Fibroblast of lung (primary cell): ENCODE results near the gene LGALS4. TPM values are rescaled to one million over a fixed set of nuclear protein-coding genes. Genes with fewer than 3 reads are reported as not detected.
"Not testable (repeated sequence)": the region's sequence is repeated elsewhere in the genome, so short reads cannot be mapped to it uniquely, and the experiment has no call there.

ENCODE experiments used
- DNase-seq, 2 donors: peaks; one replicate each; pipeline versions ENCODE4 v3.0.0 to v3.0.0-alpha.2; 2010; ENCODE audit warnings: low read depth in 2 of 2
- H2AFZ ChIP-seq: 2 replicates; pipeline ENCODE4 v1.5.1; 2012; ENCODE audit warnings: low read length, control low read depth, inconsistent platforms
- H3K27ac ChIP-seq: 2 replicates; pipeline ENCODE4 v1.5.1; 2011; ENCODE audit warnings: low read length, control low read depth; ENCODE audit not compliant: insufficient read depth
- H3K27me3 ChIP-seq: 2 replicates; pipeline ENCODE4 v1.5.1; 2011; ENCODE audit warnings: mild to moderate bottlenecking, low read length; ENCODE audit not compliant: control insufficient read depth, insufficient read depth
- H3K36me3 ChIP-seq: 2 replicates; pipeline ENCODE4 v1.5.1; 2011; ENCODE audit warnings: low read length; ENCODE audit not compliant: control insufficient read depth, insufficient read depth
- H3K4me1 ChIP-seq: 2 replicates; pipeline ENCODE4 v1.5.1; 2011; ENCODE audit warnings: low read length; ENCODE audit not compliant: control insufficient read depth, insufficient read depth; ENCODE audit errors: extremely low read depth
- H3K4me2 ChIP-seq: 2 replicates; pipeline ENCODE4 v1.5.1; 2011; ENCODE audit warnings: low read length, control low read depth; ENCODE audit not compliant: insufficient read depth; ENCODE audit errors: extremely low read depth
- H3K4me3 ChIP-seq, 4 experiments: fragments of 200-600 bp in 1 of 4; sonication (generic) in 1 of 4; replicated peaks in 1 of 4; 2 replicates each; pipeline ENCODE4 v1.5.1; 2011 to 2016; ENCODE audit warnings: low read length in 4 of 4, low read depth in 3 of 4, mild to moderate bottlenecking in 3 of 4, control low read depth in 2 of 4, inconsistent platforms in 1 of 4, mixed read lengths in 1 of 4; ENCODE audit not compliant: insufficient read depth in 1 of 4; ENCODE audit errors: control extremely low read depth in 1 of 4
- H3K79me2 ChIP-seq: 2 replicates; pipeline ENCODE4 v1.5.1; 2012; ENCODE audit warnings: mild to moderate bottlenecking, low read length, inconsistent platforms; ENCODE audit not compliant: control insufficient read depth, insufficient read depth
- H3K9ac ChIP-seq: 2 replicates; pipeline ENCODE4 v1.5.1; 2011; ENCODE audit warnings: mild to moderate bottlenecking, low read length, control low read depth; ENCODE audit not compliant: insufficient read depth
- H3K9me3 ChIP-seq: 2 replicates; pipeline ENCODE4 v1.5.1; 2012; ENCODE audit warnings: low read depth, low read length; ENCODE audit not compliant: control insufficient read depth, insufficient read depth
- H4K20me1 ChIP-seq: 2 replicates; pipeline ENCODE4 v1.5.1; 2011; ENCODE audit warnings: low read length; ENCODE audit not compliant: control insufficient read depth, insufficient read depth; ENCODE audit errors: extremely low read depth
- EZH2 ChIP-seq: IDR thresholded peaks from 2 replicates; pipeline ENCODE4 v1.5.1; 2012; ENCODE audit warnings: low read length, control low read depth, mild to moderate bottlenecking; ENCODE audit errors: missing control alignments
- polyA plus RNA-seq, 2 donors: library from polyadenylated mRNA; depleted of rRNA in 1 of 2; stranded (reverse) in 1 of 2; unstranded in 1 of 2; fragments of >200 nt; gene quantifications; 2 replicates each; pipeline ENCODE4 v1.2.1, GENCODE V29; 2011 to 2012; ENCODE audit warnings: missing spikeins in 1 of 2
- total RNA-seq: library from RNA; depleted of rRNA; stranded (reverse); fragments of >200 nt; gene quantifications from 2 replicates; pipeline ENCODE4 v1.2.1, GENCODE V29; 2014
- TF ChIP-seq, protein P1 (sequence below), 2 donors: IDR thresholded peaks in 1 of 2; conservative IDR thresholded peaks in 1 of 2; 1 replicate in 1 of 2; 2 replicates in 1 of 2; pipeline ENCODE4 v1.5.1; 2011 to 2012; ENCODE audit warnings: low read length in 2 of 2, control low read depth in 1 of 2, inconsistent platforms in 1 of 2, low read depth in 1 of 2, mild to moderate bottlenecking in 1 of 2

LGALS4 gene
- total and polyA plus RNA-seq, 2 donors (not counting 1 experiment from before 2014, with no cell fraction given): not detected

DNA sequence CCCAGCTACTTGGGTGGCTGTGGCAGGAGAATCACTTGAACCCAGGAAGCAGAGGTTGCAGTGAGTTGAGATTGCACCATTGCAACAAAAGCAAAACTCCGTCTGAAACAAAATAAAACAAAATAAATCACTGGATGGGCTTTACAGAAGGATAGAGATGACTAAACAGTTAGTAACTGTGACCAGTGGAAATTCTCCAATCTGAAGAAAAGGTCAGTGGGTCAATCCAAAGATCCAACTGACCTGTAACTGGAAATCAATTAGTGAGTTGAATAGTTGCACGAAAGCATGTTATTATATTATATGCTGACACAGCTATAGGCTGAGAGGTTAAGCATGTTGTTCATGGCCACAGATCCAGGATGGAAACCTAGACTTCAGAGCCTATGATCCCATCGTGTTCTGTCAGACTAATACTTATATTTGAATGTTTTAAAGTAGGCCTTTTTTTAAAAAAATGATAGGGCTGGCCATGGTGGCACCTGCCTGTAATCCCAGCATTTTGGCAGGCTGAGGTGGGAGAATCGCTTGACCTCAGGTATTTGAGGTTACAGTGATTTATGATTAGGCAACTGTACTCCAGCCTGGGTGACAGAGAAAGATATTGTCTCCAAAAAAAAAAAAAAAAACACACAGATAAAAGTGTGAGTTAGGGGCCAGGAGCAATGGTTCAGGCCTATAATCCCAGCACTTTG is 17.4 kb upstream of the LGALS4 start:
- Histone ChIP-seq H2AFZ (no peak overlapping the region), H3K27ac (peak overlapping the region; percentile 92), H3K4me3 (no peak overlapping the region), H3K9ac (no peak overlapping the region), H3K36me3 (peaks cover 2% of the 10 kb centered on the region), H3K4me2 (peak overlapping the region; percentile 51), H3K9me3 (no peaks in the 10 kb centered on the region), H3K79me2 (no peaks in the 10 kb centered on the region), H3K4me1 (peaks cover 20% of the 10 kb centered on the region), H4K20me1 (no peaks in the 10 kb centered on the region), H3K27me3 (no peaks in the 10 kb centered on the region)
- TF ChIP-seq, protein P1, sequence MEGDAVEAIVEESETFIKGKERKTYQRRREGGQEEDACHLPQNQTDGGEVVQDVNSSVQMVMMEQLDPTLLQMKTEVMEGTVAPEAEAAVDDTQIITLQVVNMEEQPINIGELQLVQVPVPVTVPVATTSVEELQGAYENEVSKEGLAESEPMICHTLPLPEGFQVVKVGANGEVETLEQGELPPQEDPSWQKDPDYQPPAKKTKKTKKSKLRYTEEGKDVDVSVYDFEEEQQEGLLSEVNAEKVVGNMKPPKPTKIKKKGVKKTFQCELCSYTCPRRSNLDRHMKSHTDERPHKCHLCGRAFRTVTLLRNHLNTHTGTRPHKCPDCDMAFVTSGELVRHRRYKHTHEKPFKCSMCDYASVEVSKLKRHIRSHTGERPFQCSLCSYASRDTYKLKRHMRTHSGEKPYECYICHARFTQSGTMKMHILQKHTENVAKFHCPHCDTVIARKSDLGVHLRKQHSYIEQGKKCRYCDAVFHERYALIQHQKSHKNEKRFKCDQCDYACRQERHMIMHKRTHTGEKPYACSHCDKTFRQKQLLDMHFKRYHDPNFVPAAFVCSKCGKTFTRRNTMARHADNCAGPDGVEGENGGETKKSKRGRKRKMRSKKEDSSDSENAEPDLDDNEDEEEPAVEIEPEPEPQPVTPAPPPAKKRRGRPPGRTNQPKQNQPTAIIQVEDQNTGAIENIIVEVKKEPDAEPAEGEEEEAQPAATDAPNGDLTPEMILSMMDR (conservative IDR thresholded peaks at IDR 0.05 in 1 of 2, IDR thresholded peaks at IDR 0.05 in 1 of 2; ENCODE audit: low read depth in 1 of 2, low read length in 2 of 2): no peak
- no peak for TF ChIP-seq EZH2
- peak; percentile 45 to 73 for DNase-seq

DNA sequence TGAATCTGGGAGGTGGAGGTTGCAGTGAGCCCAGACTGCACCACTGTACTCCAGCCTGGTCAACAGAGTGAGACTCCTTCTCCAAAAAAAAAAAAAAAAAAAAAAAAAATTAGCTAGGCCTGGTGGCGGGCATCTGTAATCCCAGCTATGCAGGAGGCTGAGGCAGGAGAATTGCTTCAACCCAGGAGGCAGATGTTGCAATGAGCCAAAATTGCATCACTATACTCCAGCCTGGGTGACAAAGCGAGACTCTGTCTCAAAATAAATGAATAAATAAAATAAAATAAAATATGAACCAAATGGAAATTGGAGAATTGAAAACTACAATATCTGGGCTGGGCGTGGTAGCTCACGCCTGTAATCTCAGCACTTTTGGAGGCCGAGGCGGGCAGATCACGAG is 16.5 kb upstream of the LGALS4 start:
- H3K4me3 ChIP-seq, H3K27me3 ChIP-seq, H3K36me3 ChIP-seq, H2AFZ ChIP-seq, H3K4me2 ChIP-seq, H4K20me1 ChIP-seq, H3K79me2 ChIP-seq, H3K9ac ChIP-seq, H3K9me3 ChIP-seq: not testable (repeated sequence)
- H3K4me1 ChIP-seq: peaks cover 20% of the 10 kb centered on the region
- DNase-seq: peak in 1 of 2 donors; percentile 49
- peak overlapping the region; percentile 92 for H3K27ac ChIP-seq

DNA sequence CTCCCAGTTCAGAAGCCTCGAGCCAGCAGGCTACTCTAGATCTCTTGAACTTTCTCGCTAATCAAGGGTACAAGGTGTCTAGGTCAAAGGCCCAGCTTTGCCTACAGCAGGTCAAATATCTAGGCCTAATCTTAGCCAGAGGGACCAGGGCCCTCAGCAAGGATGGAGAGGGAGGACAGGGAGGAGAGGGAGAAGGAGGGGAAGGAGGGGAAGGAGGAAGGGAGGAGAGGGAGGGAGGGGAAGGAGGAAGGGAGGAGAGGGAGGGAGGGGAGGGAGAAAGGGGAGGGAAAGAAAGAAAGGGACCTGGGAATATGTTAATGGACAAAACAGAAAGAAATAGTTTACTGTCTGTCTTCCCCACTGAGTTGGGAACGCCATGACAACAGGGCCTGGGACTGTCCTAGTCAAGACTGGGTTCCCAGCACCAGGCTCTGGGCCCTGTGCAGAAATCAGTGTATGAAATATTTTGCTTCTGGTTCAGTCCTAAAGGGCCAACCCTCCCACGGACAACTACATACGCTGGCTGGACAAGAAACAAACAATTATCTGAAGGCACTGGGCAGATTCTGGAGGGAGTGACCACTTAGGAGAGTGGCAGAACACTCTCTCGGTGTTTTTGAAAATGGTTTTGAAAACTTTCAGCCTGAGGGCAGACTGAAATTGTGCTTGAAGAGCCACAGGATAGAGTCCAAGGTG is 14.3 kb upstream of the LGALS4 start:
- Histone ChIP-seq H4K20me1 (no peaks in the 10 kb centered on the region), H3K79me2 (no peaks in the 10 kb centered on the region), H3K27me3 (no peaks in the 10 kb centered on the region), H3K27ac (no peak overlapping the region), H3K4me1 (peaks cover 16% of the 10 kb centered on the region), H3K4me3 (no peak overlapping the region), H2AFZ (no peak overlapping the region), H3K36me3 (no peaks in the 10 kb centered on the region), H3K4me2 (no peak overlapping the region), H3K9me3 (no peaks in the 10 kb centered on the region), H3K9ac (no peak overlapping the region)
- TF ChIP-seq, protein P1 (conservative IDR thresholded peaks at IDR 0.05 in 1 of 2, IDR thresholded peaks at IDR 0.05 in 1 of 2; ENCODE audit: low read depth in 1 of 2, low read length in 2 of 2): no peak
- no peak for TF ChIP-seq EZH2
- DNase-seq: no peak

DNA sequence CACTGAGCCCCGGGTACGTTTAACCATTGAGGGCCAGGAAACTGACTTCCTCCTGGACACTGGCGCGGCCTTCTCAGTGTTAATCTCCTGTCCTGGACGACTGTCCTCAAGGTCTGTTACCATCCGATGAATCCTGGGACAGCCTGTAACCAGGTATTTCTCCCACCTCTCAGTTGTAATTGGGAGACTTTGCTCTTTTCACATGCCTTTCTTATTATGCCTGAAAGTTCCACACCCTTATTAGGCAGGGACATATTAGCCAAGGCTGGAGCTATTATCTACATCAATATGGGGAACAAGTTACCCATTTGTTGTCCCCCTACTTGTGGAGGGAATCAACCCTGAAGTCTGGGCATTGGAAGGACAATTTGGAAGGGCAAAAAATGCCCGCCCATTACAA is 13.2 kb upstream of the LGALS4 start:
- H3K4me1 ChIP-seq: peaks cover 11% of the 10 kb centered on the region
- not testable (repeated sequence) for H3K9ac ChIP-seq, H3K27me3 ChIP-seq, H3K9me3 ChIP-seq, H3K4me2 ChIP-seq, H2AFZ ChIP-seq, DNase-seq, H3K4me3 ChIP-seq, H3K27ac ChIP-seq, H3K79me2 ChIP-seq, H4K20me1 ChIP-seq, H3K36me3 ChIP-seq

DNA sequence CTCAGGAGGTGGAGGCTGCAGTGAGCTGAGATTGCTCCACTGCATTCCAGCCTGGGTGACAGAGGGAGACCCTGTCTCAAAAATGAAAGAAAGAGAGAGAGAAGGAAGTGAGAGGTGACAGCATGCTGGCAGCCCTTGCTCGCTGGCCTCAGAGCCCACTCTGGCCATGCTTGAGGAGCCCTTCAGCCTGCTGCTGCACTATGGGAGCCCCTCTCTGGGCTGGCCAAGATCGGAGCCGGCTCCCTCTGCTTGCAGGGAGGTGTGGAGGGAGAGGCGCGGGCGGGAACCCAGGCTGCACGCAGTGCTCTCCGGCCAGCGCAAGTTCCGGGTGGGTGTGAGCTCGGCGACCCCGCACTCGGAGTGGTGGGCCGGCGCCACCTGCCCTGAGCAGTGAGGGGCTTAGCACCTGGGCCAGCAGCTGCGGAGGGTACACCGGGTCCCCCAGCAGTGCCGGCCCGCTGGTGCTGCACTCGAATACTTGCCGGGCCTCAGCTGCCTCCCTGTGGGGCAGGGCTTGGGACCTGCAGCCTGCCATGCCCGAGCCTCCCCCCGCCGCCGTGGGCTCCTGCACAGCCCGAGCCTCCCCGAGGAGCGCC is 8.6 kb upstream of the LGALS4 start:
- not testable (repeated sequence) for H3K27me3 ChIP-seq, DNase-seq, H3K4me1 ChIP-seq, H3K4me3 ChIP-seq, H3K4me2 ChIP-seq, H3K36me3 ChIP-seq, H3K27ac ChIP-seq, H2AFZ ChIP-seq, H4K20me1 ChIP-seq, H3K79me2 ChIP-seq, H3K9me3 ChIP-seq, H3K9ac ChIP-seq
